GM18873 (cell line): ENCODE measurements around the gene P3H2.

Source experiments
- ATAC-seq: cut with Tn5 transposase; IDR thresholded peaks from one replicate; pipeline ENCODE4 v1.9.1; 2021; ENCODE audit warnings: mild to moderate bottlenecking, moderate library complexity, moderate number of reproducible peaks; ENCODE audit not compliant: unreplicated experiment, low FRiP score

P3H2 gene

GRCh38 chr3:189911001-189911400, 209.7 kb downstream of the P3H2 start:
- no peak for ATAC-seq

DNA sequence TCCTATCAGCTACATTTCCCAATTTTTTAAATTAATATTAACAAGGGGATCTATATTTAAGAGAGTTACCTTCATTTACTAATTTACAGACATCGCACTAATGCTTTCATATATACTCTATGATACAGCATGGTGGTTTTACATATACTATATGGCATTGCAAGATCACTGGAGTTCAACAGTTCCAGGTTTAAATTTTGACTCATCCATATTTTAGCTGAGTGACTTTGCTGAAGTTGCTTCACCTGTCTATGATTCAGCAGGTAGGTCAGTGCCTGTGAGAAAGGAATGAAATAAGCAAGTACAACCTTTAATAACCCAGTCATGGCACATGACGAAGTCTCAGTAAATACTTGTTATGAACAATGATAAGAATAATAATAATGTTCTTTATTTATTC, 211.1 kb downstream of the P3H2 start:
- ATAC-seq, result no peak

DNA sequence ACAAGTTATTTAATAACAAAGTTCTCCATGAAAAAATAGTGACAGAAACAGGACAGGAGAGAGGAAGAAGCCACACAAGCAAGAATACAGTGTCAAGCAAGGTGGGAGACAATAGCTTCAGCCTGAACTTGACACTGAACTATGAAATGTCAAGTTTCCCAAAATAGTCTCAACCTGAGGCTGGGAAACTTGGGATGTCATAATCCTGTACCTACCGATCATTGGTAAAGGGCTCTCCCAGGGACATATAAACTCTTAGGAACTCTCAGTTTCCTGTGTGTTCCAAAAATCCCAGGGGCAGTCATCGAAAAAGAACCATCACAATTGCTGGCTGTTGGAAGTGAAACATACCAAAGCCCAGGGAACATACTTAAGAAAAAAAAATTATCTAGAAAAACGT, 211.6 kb downstream of the P3H2 start:
- no peak for ATAC-seq

DNA sequence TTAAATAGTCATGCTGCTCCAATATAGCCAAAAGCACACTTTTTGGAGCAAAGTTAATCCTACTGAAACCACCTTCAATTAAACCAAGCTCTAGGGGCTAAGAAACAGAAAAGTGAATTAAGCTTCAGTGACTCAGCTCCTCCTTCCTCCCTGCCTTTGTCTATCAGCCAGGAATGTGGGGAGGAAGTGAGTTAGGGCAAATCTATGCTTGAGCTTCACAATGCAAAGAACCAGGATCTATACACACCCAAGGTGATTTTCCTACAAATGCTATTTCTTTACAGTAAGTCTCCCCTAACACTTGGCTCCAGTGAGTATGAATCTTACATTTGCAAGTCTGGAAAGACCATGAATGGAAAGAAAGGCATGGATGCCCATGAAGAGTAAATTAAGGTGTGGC, 212.1 kb downstream of the P3H2 start:
- no peak for ATAC-seq

- no peak for ATAC-seq
These were observed 212.9 kb downstream of the P3H2 start for GRCh38 chr3:189907803-189908202.
